NB4 (cell line): Measurements from ENCODE around the gene IQCK.

ENCODE experiments used
- CTCF ChIP-seq: IDR thresholded peaks from one replicate; pipeline ENCODE4 v1.5.1; 2012; ENCODE audit warnings: low read depth, low read length
- POLR2A ChIP-seq: IDR thresholded peaks from 2 replicates; pipeline ENCODE4 v1.6.1; 2011; ENCODE audit warnings: mild to moderate bottlenecking; ENCODE audit not compliant: insufficient read length; ENCODE audit errors: extremely low read depth

GRCh38 chr16:19746561-19746960, 28.5 kb downstream of the IQCK start:
- TF ChIP-seq POLR2A (no peak), CTCF (no peak)
